ENCODE measurements around the gene SPRING1. TPM values are rescaled to one million over a fixed set of nuclear protein-coding genes. Genes with fewer than 3 reads are reported as not detected.

Gene SPRING1
- total and polyA plus RNA-seq, 2 of the 13 experiments (the other 11 are each of a cell fraction or from before 2014, with no cell fraction given) = 20.0 to 51.8 TPM

- TF ChIP-seq CREB1 (IDR thresholded peaks at IDR 0.05) (no peak), CREB1 (CRISPR knock-in tag; IDR thresholded peaks at IDR 0.05) (peak; percentile 58), TBX2 (CRISPR knock-in tag; IDR thresholded peaks at IDR 0.05; ENCODE audit: borderline replicate concordance) (peak; percentile 54), NFIC (IDR thresholded peaks at IDR 0.05; ENCODE audit: low read length) (0 out of 2 replicates have a peak, but pooled peaks have one; percentile 63), FOXP4 (CRISPR knock-in tag; IDR thresholded peaks at IDR 0.05) (peak; percentile 66), ZNF644 (CRISPR knock-in tag; IDR thresholded peaks at IDR 0.05; ENCODE audit: low read depth) (0 out of 2 replicates have a peak, but pooled peaks have one; percentile 39), ARID4A (CRISPR knock-in tag; IDR thresholded peaks at IDR 0.05; ENCODE audit: borderline replicate concordance) (no peak; the same call in 1 of the 2 replicates), TBX3 (IDR thresholded peaks at IDR 0.05; ENCODE audit: borderline replicate concordance) (peak; percentile 40; the same call in 1 of the 2 replicates), FOSL2 (CRISPR knock-in tag; IDR thresholded peaks at IDR 0.05) (peak; percentile 44; the same call in 1 of the 2 replicates), TCF7 (IDR thresholded peaks at IDR 0.05; ENCODE audit: low read depth) (peak; percentile 76), ZMYM3 (CRISPR knock-in tag; IDR thresholded peaks at IDR 0.05) (no peak), PBX2 (CRISPR knock-in tag; IDR thresholded peaks at IDR 0.05) (no peak), SOX6 (IDR thresholded peaks at IDR 0.05) (no peak), SOX6 (CRISPR knock-in tag; IDR thresholded peaks at IDR 0.05) (peak; percentile 80), ATF1 (CRISPR knock-in tag; IDR thresholded peaks at IDR 0.05) (peak; percentile 25; the same call in 1 of the 2 replicates)
Measured at GRCh38 chr12:116734156-116734768, 3.6 kb downstream of the SPRING1 start (continued).

Measured in HepG2 (cell line).